GOT3 (cell line): ENCODE data around the gene GPD1.

Experiments
- DNase-seq: peaks from one replicate; lab custom pipeline; 2025; ENCODE audit warnings: mixed read lengths; lab: John Stamatoyannopoulos, UW

GPD1 gene

DNA sequence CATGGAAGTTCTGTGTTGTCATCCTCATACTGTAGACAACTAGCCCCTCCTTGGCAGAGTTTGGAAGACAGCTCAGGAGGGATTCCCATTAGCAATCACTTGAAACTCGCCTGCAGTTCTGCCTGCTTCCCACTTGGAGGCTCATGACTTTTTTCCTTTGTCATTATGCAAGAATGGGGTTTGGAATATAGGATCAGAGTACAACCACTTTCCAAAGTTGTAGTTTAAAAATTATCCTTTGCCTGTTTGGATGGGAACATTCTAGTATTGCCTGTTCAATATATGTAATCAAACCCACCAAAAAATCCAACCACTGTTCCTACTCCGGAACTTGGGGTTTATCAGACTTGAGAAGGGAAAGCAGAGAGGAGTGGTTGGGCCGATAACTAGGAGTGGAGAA lies 2.1 kb upstream of the GPD1 start:
- DNase-seq: no peak

DNA sequence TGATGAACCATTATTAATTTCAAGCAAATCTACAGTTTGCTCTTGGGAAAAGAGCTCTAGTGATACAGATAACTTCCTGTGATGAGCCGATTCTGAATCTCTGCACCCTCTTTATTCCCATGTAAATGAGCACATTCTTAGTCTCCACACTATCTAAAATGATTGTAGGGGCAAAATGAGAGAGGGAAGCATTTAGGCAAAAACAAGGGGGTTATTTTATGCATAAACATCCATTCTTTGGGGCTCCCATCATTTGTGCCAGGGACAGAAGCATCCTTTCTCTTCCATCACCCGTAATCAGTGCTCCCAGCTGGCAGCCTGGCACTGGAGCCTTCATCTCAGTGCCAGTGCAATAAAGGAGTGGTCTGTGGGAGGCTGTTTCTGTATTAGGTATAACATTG lies 1.7 kb upstream of the GPD1 start:
- DNase-seq: no peak

DNA sequence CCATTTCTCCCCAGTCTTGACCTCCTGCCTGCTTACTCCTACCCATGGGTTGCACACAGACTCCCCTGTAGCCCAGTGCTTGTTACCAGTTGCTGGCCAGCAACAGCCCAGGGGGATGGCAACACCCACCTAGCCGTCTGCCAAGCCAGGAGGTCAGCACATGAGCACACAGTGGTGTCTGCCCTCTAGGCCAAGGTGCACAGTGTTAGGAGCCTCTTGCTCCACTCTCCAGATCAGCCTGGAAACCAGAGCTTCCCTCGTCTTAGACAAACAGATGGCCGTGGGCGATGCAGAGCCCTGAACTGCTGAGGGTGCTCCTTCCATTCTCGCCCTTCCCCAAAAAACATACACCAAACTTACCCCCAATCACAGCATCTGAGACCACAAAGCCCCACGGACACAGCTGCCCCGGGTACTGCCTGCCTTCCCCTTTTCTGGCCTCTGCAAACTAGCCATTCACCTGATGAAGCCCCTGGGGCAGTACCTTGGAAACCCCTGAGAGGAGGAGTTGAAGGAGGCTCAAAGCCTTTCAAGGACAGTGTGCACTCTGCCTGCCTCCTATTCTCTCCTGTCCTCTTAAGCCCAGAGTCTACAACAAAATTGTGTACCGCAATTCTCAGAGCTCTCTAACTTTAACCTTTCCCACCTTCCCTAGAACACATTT lies 1.0 kb upstream of the GPD1 start:
- no peak for DNase-seq

DNA sequence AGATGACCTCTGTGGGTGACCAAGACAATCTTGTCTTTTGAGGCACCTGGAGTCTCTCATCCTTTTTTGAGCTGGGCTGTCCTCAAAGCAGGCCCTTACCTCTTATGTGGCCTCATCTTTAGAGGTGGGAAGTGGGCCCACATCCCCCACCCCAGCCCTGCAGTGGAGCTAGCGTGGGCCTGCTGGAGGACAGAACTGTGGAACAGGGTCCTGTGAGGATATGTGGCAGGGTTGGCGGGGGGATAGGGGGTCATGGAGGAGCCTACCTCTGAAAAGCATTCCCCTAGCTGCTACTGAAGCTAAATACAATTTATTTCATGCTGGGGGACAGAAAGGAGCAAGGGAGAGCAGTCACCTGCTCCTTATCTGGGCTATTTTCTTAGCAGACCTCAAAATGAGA lies 457 bp upstream of the GPD1 start:
- no peak for DNase-seq

DNA sequence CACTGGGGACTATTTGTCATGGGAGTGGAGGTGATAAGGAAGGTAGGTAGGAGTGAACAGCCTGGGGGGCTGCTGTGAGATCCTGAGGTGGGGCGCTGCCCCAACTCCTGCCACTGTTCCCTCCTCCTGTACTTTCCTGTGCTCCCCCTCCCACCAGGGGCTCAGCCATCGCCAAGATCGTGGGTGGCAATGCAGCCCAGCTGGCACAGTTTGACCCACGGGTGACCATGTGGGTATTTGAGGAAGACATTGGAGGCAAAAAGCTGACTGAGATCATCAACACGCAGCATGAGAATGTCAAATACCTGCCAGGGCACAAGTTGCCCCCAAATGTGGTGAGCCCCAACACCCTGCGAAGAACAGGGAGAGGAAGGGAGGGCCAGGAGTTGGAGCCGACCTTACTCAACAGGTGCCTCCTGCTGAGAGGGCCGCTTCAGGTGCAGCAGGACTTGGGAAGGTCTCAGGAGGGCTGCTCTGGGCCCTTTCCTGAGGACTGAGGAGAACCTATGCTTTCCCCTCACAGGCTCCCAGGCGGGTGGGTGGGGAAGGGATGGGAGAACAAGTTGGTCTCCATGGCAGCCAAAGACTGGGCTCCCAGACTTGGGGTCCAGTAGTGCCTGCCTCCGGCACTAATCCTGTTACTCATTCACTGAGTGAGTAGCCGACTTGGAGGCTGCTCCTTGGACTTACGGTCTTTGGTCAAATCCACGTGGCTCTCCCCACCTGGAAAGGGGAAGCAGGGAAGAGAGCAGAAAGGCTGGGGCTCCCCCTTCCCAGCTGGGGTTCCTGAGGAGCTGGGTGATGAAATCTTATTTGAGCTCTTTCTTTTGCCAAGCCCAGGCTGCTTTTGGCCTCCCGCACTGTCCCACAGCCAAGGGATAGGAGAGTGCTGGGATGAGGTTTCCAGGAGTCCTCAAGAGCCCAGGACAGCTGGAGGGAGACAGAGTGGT lies 884 bp downstream of the GPD1 start:
- DNase-seq: no peak

DNA sequence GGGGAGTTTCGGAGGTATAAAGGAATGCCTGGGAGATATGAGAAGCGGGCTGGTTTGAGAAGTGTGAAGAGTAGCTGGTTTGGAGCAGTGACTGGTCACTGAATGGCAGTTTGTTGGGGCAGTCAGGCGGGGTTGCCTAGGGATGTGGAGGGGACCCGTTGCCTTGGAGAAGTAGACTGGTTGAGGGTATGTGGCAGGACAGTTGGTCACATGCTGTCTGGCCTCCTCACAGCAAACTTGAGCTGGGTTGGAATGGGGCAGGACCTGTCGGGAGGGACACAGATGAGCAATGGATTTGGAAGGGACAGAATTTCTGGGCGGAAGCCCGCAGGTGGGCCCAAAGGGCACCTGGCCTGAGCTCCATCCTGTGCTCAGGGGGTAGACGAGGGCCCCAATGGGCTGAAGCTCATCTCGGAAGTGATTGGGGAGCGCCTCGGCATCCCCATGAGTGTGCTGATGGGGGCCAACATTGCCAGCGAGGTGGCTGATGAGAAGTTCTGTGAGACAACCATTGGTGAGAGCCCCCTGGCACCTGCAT lies 2.2 kb downstream of the GPD1 start:
- no peak for DNase-seq

DNA sequence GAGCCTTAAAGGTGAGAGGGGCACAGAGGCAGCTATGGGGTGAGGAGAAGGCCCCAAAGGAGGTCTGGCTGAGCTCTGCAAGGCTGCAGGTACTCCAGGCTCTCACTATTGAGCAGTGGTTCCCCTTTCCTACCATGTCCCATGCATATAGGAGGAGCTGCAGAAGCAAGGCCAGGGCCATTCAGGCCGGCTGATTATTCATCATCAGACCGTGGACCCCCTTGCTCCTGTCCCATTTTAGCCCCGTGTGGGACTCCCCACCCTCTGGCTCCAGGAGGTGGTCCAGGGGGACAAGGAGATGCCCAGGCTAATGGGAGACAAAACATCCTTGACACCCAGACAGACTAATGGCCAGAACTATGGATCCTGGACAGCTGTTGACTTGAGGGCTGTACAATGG lies 3.1 kb downstream of the GPD1 start:
- DNase-seq: no peak

DNA sequence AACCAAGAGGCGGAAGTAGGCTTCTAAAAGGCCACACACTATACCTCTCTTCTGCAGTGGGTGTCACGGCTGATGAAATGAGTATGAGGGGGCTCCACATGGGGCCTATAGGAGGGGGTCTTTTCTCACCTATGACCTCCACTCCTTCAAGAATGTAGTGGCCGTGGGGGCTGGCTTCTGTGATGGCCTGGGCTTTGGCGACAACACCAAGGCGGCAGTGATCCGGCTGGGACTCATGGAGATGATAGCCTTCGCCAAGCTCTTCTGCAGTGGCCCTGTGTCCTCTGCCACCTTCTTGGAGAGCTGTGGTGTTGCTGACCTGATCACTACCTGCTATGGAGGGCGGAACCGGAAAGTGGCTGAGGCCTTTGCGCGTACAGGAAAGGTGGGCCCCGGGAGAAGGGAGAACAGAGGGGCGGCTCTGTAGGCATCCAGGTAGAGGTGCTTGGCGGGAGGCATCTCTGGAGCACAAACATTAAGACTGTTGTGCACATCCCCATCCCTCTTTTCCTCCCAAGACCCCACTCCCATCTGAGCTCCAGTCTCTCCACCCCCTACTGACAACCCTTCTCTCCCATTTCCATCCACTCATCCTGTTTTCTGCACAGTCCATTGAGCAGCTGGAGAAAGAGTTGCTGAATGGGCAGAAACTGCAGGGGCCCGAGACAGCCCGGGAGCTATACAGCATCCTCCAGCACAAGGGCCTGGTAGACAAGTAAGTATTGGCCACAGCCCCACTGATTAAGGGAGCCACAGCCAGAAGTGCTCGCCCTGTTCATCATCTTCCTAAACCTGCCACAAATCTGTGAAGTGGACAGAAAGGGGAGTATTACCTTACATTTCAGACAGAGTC lies 3.8 kb downstream of the GPD1 start:
- DNase-seq: no peak

DNA sequence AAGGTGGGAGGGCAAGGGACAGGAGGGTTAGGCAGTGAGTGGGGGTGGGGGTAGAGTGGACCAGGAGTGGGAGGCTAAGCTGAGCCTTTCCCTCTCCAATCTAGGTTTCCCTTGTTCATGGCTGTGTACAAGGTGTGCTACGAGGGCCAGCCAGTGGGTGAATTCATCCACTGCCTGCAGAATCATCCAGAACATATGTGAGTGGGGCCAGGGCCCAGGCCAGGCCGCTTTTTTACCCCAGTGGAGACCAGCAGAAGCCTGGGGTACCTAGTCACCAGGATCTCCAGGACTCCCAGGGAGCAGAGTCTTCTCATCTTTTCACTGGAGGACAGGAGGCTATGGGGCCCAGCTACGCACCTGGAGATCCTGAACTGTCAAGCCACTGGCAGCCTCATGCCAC lies 5.5 kb downstream of the GPD1 start:
- no peak for DNase-seq

DNA sequence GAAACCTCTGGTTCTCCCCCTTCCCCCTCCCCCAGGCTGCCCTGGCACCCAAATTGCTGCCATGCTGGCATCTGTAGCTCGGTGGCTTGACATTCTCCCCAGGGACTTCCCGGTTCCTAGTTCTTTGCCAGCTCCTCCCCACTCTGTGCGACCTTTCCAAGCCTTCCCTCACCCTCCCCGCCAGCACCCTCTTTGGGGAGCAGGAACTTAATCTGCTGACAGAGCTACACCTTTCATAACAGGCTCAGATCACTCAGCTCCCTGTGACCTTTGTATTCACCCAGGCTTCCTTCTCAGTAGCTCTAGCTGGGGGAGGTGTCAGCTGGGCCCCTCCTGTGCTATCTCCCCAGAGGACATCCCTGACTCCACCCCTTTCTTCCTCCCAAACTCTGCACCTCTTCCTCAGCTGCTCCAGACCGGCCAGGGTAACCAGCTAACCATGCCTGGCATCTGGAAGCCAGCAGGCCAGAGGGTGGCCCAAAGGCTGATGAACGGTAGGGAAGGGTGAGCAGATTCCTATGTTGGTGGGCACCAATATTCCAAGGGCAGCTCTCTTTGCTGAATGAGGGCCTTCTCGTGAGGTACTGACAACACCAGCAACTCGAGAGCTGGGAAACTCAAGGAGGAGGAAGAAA lies 6.4 kb downstream of the GPD1 start:
- no peak for DNase-seq

DNA sequence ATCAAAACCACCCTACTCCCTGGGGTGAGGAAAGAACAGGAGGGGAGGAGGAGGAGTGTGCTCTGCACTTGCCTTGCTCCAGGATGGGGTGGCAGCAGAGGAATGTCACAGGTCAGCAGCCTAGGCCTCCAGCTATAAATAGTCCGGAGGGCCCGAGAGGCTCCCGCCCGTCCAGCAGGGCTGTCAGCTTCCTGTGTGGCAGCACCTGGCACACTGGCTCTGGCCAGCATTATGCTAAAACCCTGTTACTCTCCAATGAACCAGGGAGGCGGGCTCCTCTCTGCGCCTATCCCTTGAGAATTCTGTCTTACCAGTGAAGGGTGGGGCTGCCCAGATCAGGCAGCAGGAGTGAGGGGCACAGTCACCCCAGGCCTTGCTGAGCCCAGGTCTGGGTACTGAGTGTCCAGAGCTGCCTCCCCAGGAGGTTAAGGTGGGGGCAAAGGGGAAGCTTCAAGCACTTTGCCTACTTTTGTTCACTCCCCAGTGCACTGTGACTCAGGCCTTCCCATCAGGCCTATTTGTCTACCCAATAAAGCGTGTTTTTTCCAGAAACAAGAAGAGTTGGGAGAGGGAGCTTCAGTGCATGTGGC lies 7.0 kb downstream of the GPD1 start:
- no peak for DNase-seq

DNA sequence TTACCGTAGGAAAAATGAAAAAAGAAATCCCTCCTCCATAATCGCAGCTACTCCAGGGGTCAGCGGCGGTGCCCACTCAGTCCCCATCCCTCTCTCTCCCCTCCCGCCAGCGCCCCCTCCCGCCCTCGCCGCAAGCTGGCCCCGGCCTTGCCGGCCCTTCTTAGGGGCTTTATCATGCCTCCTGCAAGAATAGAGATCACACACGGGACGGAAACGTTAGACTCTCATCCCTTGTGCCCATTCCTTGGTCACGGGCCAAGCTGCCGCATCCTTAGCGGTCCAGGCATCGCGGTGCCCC lies 7.5 kb downstream of the GPD1 start:
- DNase-seq: no peak

DNA sequence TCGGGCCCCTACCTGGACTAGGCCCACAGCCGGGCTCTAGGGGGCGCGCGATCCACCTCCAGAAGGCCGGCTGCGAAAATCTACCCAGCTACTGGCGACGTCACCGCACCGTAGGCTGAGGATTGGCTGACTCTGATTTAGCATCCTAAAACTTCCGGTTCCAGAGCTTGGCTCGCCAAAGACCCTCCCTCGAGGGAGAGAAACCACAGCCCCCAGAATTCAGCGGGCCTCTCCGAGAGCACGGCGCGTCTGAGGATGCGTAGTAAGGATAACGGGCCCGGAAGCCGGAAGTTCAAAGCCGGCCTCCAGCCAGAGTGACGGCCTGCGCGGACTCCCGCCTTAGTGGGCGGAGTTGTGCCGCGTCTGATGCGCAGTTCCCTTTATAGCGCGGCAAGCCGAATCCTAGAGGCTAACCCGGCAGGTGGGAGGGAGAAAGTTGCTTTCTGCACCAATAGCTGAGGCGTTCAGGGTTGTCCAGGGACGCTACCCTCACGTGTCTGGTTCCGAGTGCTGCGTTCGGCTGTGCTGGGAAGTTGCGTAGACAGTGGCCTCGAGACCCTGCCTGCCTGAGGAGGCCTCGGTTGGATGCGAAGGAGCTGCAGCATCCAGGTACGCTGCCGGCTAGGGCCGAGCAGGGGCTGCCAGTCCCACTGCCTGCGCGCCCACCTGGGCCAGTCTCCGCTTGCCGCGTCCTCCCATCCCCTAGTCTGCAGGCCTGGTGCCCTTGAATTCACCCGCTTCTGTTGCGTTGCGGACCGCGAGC lies 8.1 kb downstream of the GPD1 start, which contains the start of gene COX14:
Gene COX14 (plus strand): TSS at position 544 of the 763 bp plus-strand sequence. CDS start 7,808 bp downstream, outside the sequence.
- peak; percentile 93 for DNase-seq

DNA sequence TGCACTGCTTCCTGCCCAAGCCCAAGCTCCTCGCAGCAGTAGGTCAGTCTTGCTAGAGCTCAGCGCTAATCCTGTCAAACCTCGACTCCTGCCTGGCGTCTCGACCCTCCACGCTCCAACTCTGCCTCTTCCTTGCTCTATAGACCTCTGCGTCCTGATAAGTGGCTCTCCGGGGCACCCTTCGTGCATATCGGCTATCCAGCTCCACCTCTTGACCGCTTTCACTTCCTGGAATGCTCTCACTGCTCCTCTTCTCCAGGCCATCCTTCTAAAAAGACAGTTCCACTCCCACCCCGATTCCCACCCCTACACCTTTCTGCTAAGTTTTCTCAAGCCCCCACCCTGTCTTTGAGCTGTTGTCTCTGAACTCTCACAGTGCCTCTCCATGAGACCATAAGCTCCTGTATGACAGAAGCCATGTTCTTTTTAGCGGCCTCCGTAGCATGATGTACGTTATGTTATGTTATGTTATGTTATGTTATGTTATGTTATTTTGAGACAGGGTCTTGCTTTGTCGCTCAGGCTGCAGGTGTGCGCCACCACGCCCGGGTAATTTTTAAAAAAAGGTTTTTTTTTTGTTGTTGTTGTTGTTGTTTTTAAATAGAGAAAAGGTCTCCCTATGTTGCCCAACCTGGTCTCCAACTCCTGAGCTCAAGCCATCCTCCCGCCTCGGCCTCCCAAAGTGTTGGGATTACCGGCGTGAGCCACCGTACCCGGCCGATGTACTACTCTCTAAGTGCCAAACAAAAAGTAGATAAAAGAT lies 8.8 kb downstream of the GPD1 start:
- no peak for DNase-seq

DNA sequence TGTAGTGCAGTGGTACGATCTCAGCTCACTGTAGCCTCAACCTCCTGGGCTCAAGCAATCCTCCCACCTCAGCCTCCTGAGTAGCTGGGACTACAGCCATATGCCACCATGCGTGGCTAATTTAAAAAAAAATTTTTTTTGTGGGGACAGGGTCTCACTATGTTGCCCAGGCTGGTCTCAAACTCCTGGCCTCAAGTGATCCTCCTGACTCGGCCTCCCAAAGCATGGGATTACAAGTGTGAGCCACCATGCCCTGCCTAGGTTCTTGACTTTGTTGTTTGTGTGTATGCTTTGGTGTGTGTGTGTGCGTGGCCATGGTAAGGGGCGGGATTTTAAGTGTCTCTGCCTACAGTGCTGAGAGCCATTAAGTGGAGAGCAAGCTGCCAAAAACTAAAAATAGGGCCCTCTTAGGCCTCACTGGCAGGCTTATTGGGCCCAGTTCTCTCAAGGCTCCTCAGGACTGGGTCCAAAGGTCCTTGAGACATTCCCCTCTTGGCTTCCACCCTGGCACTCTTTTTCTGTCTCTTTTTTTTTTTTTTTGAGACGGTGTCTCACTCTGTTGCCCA lies 13.3 kb downstream of the GPD1 start:
- DNase-seq: no peak

DNA sequence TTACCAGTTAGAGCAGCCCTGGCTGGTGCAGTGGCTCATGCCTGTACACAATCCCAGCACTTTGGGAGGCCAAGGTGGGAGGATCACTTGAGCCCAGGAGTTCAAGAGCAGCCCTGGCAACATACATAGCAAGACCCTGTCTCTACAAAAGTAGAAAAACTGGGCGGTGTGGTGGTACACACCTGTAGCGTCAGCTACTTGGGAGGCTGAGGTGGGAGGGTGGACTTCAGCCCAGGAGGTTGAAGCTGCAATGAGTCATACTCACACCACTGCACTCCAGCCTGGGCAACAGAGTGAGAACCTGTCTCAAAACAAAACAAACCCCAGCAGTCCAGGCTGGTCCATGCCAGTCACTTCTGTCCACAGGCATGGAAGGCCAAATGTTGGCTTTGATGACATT lies 15.6 kb downstream of the GPD1 start:
- DNase-seq: no peak

DNA sequence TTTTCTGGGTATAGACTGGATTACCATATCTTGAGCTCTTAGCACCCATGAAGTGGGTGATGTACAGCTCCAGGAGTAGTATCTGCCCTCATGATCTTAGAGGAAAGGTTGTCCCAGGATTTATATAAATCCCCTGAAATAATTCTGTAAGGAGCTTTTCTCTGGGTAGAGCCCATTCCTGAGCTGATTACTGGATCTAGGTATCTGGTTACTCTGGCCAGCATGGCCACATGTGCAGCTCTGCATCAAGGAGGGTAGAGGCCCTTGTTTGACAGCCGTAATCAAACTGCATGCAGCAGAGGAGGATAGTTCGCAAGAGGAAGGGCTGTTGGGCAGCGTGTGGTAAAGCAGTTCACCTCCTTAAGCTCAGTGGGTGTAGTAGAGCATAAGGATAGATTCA lies 16.7 kb downstream of the GPD1 start:
- no peak for DNase-seq

DNA sequence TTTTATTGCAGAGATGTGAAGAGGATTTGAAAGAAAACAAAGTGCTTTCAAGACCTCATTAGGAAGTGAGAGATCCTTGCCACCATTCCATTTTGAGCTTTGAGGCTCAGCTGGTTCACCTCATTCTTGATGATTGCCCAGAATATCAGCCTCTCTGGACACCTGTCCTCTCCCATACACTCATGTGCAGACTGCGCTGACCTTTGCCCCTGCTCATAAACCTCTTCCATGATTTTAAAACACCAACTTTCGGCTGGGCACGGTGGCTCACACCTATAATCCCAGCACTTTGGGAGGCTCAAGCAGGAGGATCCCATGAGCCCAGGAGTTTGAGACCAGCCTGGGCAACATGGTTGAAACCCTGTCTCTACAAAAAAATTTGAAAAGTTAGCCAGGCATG lies 17.1 kb downstream of the GPD1 start:
- DNase-seq: no peak

DNA sequence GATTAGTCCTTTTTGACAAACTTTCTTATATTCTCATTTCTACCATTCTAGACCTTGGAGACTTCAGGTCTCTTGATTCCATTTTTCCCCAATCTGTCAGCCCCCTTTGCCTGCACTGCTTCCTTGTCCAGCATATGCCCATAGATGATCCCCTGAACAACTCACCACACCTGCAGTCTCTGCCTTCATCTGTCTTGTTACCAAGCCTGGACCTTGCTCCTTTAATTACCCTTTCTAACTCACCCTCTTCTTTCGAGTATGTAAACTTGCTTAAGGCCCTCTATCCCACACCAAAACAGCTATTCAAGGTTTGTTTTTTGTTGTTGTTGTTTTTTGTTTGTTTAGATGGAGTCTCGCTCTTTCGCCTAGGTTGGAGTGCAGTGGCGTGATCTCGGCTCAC lies 17.8 kb downstream of the GPD1 start:
- DNase-seq: no peak

DNA sequence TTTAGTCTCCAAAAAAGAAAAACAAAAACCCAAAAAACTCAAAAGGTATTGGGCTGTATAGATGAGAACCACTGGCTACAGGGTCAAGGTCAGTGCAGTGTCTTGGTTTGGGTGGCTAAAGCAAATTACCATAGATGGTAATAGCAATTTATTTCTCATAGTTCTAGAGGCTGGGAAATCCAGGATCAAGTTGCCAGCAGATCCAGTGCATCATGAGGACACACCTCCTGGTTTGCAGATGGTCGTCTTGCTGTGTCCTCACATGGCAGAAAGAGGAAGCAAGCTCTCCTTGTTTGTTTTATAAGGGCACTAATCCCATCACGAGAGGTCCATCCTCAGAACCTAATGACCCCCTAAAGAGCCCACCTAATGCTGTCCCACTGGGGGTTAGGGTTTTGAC lies 19.4 kb downstream of the GPD1 start:
- DNase-seq: no peak
